Neural progenitor cell (in vitro differentiated cells): ENCODE measurements around the gene C12orf75. TPM values are rescaled to one million over a fixed set of nuclear protein-coding genes. Genes with fewer than 3 reads are reported as not detected.
A peak's percentile ranks its signal among the peaks of the same experiment; 100 is the strongest.

Source experiments
- DNase-seq: peaks from one replicate; pipeline ENCODE4 v3.0.0-alpha.2; 2016; ENCODE audit warnings: low spot score
- H2AFZ ChIP-seq: fragments of 200-600 bp; sonication (generic); replicated peaks from 2 replicates; pipeline ENCODE4 v1.6.1; 2016; ENCODE audit warnings: antibody characterized with exemption
- H3F3A ChIP-seq: fragments of 200-600 bp; sonication (generic); 2 replicates; pipeline ENCODE4 v1.6.1; 2016; ENCODE audit warnings: antibody characterized with exemption, low read depth
- H3K27ac ChIP-seq: fragments of 200-600 bp; sonication (generic); 2 replicates; pipeline ENCODE4 v1.5.1; 2016; ENCODE audit warnings: mild to moderate bottlenecking
- H3K27me3 ChIP-seq: fragments of 200-600 bp; sonication (generic); 2 replicates; pipeline ENCODE4 v1.6.1; 2016; ENCODE audit warnings: mild to moderate bottlenecking, moderate library complexity
- H3K36me3 ChIP-seq: fragments of 200-600 bp; sonication (generic); 2 replicates; pipeline ENCODE4 v1.5.1; 2016
- H3K4me1 ChIP-seq: fragments of 200-600 bp; sonication (generic); 2 replicates; pipeline ENCODE4 v1.6.1; 2016; ENCODE audit warnings: mixed run types
- H3K4me2 ChIP-seq: fragments of 200-600 bp; sonication (generic); 2 replicates; pipeline ENCODE4 v1.6.1; 2016
- H3K4me3 ChIP-seq: fragments of 200-600 bp; sonication (generic); 2 replicates; pipeline ENCODE4 v1.5.1; 2016
- H3K79me2 ChIP-seq: fragments of 200-600 bp; sonication (generic); 2 replicates; pipeline ENCODE4 v1.6.1; 2016; ENCODE audit warnings: low read depth
- H3K9ac ChIP-seq: fragments of 200-600 bp; sonication (generic); 2 replicates; pipeline ENCODE4 v1.6.1; 2016
- H3K9me3 ChIP-seq: fragments of 200-600 bp; sonication (generic); 2 replicates; pipeline ENCODE4 v1.5.1; 2016; ENCODE audit warnings: low read depth
- H4K20me1 ChIP-seq: fragments of 200-600 bp; sonication (generic); 2 replicates; pipeline ENCODE4 v1.6.1; 2016; ENCODE audit warnings: low read depth
- H3K27ac Mint-ChIP-seq: 3 replicates; pipeline ENCODE4 v1.8.0; 2021; ENCODE audit warnings: mixed read lengths
- H3K27me3 Mint-ChIP-seq: 2 replicates; pipeline ENCODE4 v1.8.0; 2022; ENCODE audit warnings: low read depth, mild to moderate bottlenecking, inconsistent platforms, moderate library complexity, mixed read lengths; ENCODE audit not compliant: insufficient read depth
- H3K36me3 Mint-ChIP-seq: 3 replicates; pipeline ENCODE4 v1.8.0; 2021; ENCODE audit warnings: mixed read lengths
- H3K4me1 Mint-ChIP-seq: 3 replicates; pipeline ENCODE4 v1.8.0; 2021; ENCODE audit warnings: mixed read lengths
- H3K4me3 Mint-ChIP-seq: 3 replicates; pipeline ENCODE4 v1.8.0; 2021; ENCODE audit warnings: mild to moderate bottlenecking, moderate library complexity, mixed read lengths
- H3K9me3 Mint-ChIP-seq: 3 replicates; pipeline ENCODE4 v1.8.0; 2020; ENCODE audit warnings: mixed read lengths
- EZH2 ChIP-seq: fragments of 200-600 bp; sonication (generic); IDR thresholded peaks from 2 replicates; pipeline ENCODE4 v1.6.1; 2017; ENCODE audit warnings: antibody characterized with exemption, mild to moderate bottlenecking, moderate library complexity
- EZH2phosphoT487 ChIP-seq: fragments of 200-600 bp; sonication (generic); IDR thresholded peaks from 2 replicates; pipeline ENCODE4 v1.6.1; 2017; ENCODE audit warnings: antibody characterized with exemption
- total RNA-seq: library from RNA; depleted of rRNA; stranded (reverse); fragments of >200 nt; gene quantifications from 2 replicates; pipeline ENCODE4 v1.2.3, GENCODE V29; 2015; ENCODE audit warnings: low replicate concordance
- TF ChIP-seq, protein P1 (sequence below): fragments of 200-600 bp; sonication (generic); IDR thresholded peaks from 2 replicates; pipeline ENCODE4 v1.5.1; 2017; ENCODE audit warnings: antibody characterized with exemption, mild to moderate bottlenecking

C12orf75 gene
- total RNA-seq, 1 donor from 2014 or later = 59.9 TPM

DNA sequence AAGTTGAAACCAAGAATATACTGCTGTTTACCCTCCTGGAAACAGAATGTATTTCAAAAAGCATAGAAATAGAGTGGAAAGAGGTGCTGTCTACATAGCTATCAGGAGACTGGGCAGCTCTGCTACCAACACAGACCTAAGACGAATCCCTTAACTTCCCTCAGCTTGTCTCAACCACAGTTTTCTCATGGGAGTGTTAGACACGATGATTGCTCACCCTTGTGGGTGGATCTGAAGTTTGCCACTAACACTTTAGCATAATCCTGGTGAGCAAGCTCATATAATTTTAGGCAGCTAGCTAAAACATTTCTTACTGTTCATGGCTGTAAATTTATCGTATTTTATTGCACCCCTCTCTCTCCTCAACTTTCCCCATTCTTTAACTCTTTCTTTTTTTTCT lies 38.5 kb downstream of the C12orf75 start:
- Histone ChIP-seq H2AFZ (no peak overlapping the region), H4K20me1 (no peaks in the 10 kb centered on the region), H3K9me3 (no peaks in the 10 kb centered on the region), H3K27me3 (no peaks in the 10 kb centered on the region), H3K36me3 (no peaks in the 10 kb centered on the region), H3F3A (no peaks in the 10 kb centered on the region), H3K4me1 (no peaks in the 10 kb centered on the region), H3K4me2 (no peak overlapping the region), H3K4me3 (no peak overlapping the region), H3K79me2 (no peaks in the 10 kb centered on the region), H3K9ac (no peak overlapping the region), H3K27ac (no peak overlapping the region)
- Mint-ChIP-seq H3K9me3 (no peaks in the 10 kb centered on the region), H3K4me3 (no peak overlapping the region), H3K4me1 (no peaks in the 10 kb centered on the region), H3K36me3 (peaks cover 7% of the 10 kb centered on the region), H3K27ac (no peak overlapping the region), H3K27me3 (no peaks in the 10 kb centered on the region)
- no peak for DNase-seq
- TF ChIP-seq EZH2 = no peak
- TF ChIP-seq, protein P1, sequence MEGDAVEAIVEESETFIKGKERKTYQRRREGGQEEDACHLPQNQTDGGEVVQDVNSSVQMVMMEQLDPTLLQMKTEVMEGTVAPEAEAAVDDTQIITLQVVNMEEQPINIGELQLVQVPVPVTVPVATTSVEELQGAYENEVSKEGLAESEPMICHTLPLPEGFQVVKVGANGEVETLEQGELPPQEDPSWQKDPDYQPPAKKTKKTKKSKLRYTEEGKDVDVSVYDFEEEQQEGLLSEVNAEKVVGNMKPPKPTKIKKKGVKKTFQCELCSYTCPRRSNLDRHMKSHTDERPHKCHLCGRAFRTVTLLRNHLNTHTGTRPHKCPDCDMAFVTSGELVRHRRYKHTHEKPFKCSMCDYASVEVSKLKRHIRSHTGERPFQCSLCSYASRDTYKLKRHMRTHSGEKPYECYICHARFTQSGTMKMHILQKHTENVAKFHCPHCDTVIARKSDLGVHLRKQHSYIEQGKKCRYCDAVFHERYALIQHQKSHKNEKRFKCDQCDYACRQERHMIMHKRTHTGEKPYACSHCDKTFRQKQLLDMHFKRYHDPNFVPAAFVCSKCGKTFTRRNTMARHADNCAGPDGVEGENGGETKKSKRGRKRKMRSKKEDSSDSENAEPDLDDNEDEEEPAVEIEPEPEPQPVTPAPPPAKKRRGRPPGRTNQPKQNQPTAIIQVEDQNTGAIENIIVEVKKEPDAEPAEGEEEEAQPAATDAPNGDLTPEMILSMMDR = no peak
- no peak for TF ChIP-seq EZH2phosphoT487

DNA sequence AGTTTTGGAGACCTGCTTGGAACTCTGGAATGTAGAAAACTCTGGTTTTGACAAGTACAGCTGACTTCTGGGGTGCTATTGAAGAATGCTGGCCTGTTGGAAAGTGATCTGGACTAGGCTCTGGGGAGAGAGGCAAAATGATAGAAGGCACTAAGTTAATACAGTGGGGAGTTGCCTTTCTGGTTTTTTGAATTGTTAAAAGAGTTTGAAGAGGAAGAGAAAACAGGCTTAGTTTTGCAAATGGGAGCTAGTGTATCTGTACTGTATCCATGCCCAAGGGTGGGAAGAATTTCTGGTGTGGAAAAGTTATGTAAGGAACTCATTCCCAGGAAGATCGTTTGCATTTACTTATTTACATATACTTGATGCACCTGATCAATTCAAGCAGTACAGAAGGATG lies 43.8 kb downstream of the C12orf75 start:
- DNase-seq = no peak
- no peaks in the 10 kb centered on the region for H3K9me3 ChIP-seq
- H3F3A ChIP-seq = no peaks in the 10 kb centered on the region
- Mint-ChIP-seq H3K4me3 (no peak overlapping the region), H3K9me3 (no peaks in the 10 kb centered on the region), H3K27me3 (no peaks in the 10 kb centered on the region), H3K4me1 (no peaks in the 10 kb centered on the region), H3K27ac (no peak overlapping the region), H3K36me3 (peaks cover 8% of the 10 kb centered on the region)
- no peak overlapping the region for H3K4me3 ChIP-seq
- TF ChIP-seq, protein P1 = no peak
- TF ChIP-seq EZH2phosphoT487 (no peak), EZH2 (no peak)
- no peaks in the 10 kb centered on the region for H3K79me2 ChIP-seq
- H3K4me1 ChIP-seq = no peaks in the 10 kb centered on the region
- no peak overlapping the region for H2AFZ ChIP-seq
- no peak overlapping the region for H3K9ac ChIP-seq
- H3K36me3 ChIP-seq = no peaks in the 10 kb centered on the region
- H3K27ac ChIP-seq = no peak overlapping the region
- H4K20me1 ChIP-seq = no peaks in the 10 kb centered on the region
- H3K27me3 ChIP-seq = no peaks in the 10 kb centered on the region
- H3K4me2 ChIP-seq = no peak overlapping the region

DNA sequence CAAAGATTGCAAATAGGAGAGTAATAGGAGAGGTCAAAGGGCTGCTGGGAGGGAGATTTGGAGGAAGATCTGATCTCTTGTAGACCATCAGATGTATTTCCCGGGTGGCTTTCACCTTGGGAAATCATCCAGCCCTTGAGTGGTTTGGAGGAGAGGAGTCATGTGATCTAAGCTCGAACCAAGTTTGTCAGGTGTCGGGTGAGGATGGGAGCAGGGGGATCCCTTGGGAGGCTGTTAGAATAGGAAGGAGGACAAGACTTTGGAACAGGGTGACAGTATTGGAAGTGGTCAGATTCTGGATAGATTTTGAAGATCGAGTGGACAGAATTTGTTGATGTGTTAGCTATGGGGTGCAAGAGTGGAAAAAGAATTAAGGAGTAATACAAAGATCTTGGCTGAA lies 46.6 kb downstream of the C12orf75 start:
- no peaks in the 10 kb centered on the region for H3K36me3 ChIP-seq
- no peaks in the 10 kb centered on the region for H3K79me2 ChIP-seq
- H3K27ac ChIP-seq = no peak overlapping the region
- Mint-ChIP-seq H3K4me1 (no peaks in the 10 kb centered on the region), H3K9me3 (no peaks in the 10 kb centered on the region), H3K27ac (no peak overlapping the region), H3K4me3 (no peak overlapping the region), H3K36me3 (peaks cover 8% of the 10 kb centered on the region), H3K27me3 (no peaks in the 10 kb centered on the region)
- H3K9ac ChIP-seq = no peak overlapping the region
- no peaks in the 10 kb centered on the region for H3K9me3 ChIP-seq
- no peak overlapping the region for H2AFZ ChIP-seq
- no peak for TF ChIP-seq EZH2phosphoT487
- TF ChIP-seq EZH2 = no peak
- TF ChIP-seq, protein P1 = no peak
- H3F3A ChIP-seq = no peaks in the 10 kb centered on the region
- no peaks in the 10 kb centered on the region for H3K27me3 ChIP-seq
- no peaks in the 10 kb centered on the region for H3K4me1 ChIP-seq
- H4K20me1 ChIP-seq = no peaks in the 10 kb centered on the region
- DNase-seq = no peak
- H3K4me2 ChIP-seq = no peak overlapping the region
- H3K4me3 ChIP-seq = no peak overlapping the region

DNA sequence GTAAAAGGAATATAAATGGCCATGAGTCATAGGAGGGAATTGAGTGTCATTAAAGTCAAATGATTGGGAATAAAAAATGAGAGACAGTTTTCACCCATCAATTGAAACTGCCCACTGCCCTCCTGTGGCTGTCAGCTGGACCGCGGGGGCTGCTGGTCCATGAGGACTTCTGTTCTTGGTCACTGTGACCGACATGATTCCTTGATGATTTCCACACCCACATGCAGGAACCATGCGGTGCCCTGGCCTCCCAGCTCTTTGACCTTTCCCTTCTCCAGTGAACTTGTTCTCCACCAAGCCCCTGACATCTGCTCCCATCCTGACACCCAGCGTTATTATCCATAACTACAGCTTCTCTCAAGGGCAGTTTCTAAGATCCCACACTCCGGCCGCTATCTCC lies 48.4 kb downstream of the C12orf75 start:
- no peak overlapping the region for H2AFZ ChIP-seq
- Mint-ChIP-seq H3K27ac (no peak overlapping the region), H3K4me1 (no peaks in the 10 kb centered on the region), H3K27me3 (no peaks in the 10 kb centered on the region), H3K36me3 (peaks cover 3% of the 10 kb centered on the region), H3K9me3 (no peaks in the 10 kb centered on the region), H3K4me3 (no peak overlapping the region)
- no peaks in the 10 kb centered on the region for H3F3A ChIP-seq
- DNase-seq = no peak
- H3K79me2 ChIP-seq = no peaks in the 10 kb centered on the region
- H3K27me3 ChIP-seq = no peaks in the 10 kb centered on the region
- no peaks in the 10 kb centered on the region for H3K36me3 ChIP-seq
- no peak overlapping the region for H3K27ac ChIP-seq
- no peak overlapping the region for H3K9ac ChIP-seq
- no peak overlapping the region for H3K4me2 ChIP-seq
- H3K4me1 ChIP-seq = no peaks in the 10 kb centered on the region
- H3K9me3 ChIP-seq = no peaks in the 10 kb centered on the region
- H4K20me1 ChIP-seq = no peaks in the 10 kb centered on the region
- no peak overlapping the region for H3K4me3 ChIP-seq
- TF ChIP-seq EZH2phosphoT487 (no peak), EZH2 (no peak)
- TF ChIP-seq, protein P1 = peak; percentile 20
